T-helper 2 cell (primary cell): ENCODE measurements around the gene CDK5RAP2.

Experiments used
- DNase-seq, 5 experiments: peaks; one replicate each; pipeline versions ENCODE4 v3.0.0 to v3.0.0-alpha.2; 2012 to 2022

Gene CDK5RAP2

GRCh38 chr9:120377268-120378159 is 202.5 kb downstream of the CDK5RAP2 start:
- DNase-seq = no peak

DNA sequence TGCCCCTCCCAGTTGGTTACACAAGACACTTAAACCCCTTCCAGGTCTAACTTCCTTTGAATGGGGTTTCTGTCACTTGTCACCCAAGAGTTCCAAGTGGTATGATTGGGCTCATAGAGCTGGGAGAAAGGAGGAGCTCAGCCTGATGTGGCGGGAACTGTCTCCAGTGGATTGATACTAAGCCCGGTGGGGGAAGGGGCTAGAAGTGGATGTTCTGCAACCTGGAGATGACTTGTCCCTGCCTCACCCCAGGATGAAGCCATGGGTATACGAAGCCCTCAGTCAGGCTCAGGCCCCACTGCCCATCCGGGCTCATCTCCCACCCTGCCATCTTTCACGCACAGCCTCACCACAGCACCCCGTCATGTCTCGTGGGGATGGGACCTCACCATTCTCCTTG is 203.9 kb downstream of the CDK5RAP2 start:
- no peak for DNase-seq

GRCh38 chr9:120375316-120375715 is 204.7 kb downstream of the CDK5RAP2 start:
- DNase-seq = no peak

DNA sequence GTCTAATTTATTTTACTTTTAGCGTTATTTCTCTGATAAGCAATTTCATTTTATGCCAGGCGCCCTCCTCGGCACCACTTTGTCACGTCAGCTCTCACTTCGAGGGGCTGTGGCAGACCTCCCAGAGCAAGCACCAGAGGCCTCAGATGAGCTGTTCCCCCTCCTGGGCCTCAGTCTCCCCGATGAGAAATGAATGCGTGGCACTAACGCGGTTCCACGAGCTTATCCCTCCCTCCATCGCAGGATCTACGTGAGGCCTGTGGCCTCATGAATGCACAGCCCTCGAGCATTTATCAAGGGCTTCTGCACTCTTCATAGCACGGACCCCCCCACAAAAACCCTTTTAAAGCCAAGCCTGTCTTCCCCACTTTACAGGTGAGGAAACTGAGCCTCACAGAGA is 205.2 kb downstream of the CDK5RAP2 start:
- DNase-seq = no peak

- DNase-seq = no peak
Measured at GRCh38 chr9:120374239-120374638, 205.7 kb downstream of the CDK5RAP2 start.

DNA sequence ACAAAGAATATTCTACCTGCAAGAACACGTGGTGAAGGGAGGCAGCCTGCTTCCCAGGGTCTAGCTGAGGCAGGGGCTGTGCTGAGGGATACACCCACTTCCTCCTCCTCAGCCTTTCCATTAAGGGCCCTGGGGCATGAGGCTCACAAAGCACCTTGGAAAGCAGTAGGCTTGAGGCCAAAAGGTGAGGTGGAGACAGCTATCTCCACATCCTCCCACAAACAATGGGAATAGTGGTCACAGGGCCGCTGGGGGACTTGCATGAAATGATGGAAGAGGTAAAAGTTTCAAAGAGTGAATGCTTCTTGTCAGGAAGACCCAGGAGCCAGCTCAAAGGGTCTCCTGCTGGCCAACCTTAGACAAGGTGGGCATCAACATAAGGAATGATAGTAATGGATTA is 207.9 kb downstream of the CDK5RAP2 start:
- no peak for DNase-seq

DNA sequence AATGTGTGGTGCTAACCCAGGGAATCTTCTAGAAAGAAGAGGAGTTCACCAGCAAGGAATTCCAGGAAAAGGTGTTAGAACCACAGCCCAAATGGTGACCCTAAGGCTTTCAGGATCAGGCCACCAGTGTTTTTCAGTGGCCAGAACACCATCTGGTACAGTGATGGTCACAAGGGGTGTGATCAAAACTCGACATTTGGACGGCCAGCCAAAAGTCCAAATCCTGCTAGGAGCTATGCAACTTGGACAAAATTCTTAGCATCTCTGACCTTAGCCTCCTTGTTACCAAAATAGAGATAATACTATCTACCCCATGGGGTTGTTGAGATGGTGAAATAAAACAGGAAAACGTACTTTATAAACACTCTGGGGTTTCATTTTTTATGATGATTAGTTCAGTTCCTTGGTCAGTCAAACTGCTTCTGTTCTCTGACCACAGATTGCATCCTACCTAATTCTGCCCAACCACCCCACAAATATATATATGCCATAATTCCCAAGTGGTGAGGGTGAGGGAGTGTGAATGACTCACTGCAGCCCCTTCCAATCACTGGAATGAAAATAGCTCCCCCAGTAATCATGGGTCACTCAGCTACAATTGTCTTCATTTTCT is 210.3 kb downstream of the CDK5RAP2 start:
- DNase-seq = no peak

DNA sequence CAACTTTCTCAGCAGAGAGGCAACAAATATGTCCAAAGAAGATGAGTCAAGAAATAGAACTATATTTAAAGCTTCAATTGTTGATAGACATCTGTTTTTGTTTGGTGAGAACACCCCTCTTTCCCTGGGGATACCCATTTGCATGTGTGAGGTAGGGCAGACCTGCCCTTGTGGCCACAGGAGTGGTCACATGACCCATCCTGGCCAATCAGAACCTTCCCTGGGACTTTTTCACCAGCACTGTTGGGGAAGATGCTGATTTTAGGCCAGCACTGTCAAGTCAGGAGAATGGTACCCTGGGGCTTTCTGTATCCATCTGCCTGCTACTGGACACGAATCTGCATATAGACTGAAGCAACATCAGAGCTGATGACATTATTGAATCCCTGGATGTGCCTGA is 211.2 kb downstream of the CDK5RAP2 start:
- DNase-seq = no peak

DNA sequence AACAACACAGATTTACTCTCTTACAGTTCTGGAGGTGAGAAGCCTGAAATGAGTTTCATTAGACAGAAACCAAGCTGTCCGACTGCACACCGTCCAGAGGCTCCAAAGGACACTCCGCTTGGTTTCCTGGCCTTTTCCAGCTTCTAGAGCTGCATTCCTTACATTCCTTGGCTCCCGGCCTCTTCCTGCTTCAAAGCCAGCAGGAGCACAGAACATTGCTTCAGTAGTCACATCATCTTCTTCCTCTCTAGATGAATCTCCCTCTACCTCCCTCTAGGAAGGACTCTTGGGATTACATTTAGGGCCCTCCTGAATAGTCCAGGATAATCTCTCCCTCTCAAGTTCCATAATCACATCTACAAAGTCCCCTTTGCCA is 213.3 kb downstream of the CDK5RAP2 start:
- no peak for DNase-seq

DNA sequence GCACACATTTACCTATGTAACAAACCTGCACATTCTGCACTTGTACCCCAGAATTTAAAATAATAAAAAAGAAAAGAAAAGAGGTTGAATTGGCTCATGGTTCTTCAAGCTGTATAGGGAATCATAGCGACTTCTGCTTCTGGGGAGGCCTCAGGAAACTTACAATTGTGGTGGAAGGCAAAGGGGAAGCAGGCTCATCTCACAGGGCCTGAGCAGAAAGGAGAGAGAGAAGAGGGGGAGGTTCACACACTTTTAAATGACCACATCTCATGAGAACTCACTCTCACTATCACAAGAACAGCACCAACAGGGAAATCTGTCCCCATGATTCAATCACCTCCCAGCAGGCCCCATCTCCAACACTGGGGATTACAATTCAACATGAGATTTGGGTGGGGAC is 214.6 kb downstream of the CDK5RAP2 start:
- DNase-seq = no peak

DNA sequence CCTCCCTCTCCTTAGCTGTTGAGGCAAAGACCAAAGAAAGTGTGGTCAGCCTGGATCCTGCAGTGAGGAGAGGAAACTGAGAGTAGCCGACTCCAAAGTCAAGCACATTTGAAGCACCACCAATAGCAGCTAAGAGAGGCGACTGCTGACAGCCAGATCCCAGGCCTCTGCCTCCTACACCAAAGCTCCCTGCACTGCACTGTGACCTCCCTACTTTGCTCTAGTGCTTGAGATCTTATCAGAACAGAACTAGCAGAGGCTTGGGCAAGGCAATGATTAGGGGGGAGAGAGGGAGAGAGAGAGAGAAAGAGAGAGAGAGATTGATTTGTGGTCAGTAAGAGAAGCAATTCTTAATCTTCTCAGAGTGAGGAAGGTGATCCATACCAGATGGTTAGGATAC is 216.3 kb downstream of the CDK5RAP2 start:
- no peak for DNase-seq

DNA sequence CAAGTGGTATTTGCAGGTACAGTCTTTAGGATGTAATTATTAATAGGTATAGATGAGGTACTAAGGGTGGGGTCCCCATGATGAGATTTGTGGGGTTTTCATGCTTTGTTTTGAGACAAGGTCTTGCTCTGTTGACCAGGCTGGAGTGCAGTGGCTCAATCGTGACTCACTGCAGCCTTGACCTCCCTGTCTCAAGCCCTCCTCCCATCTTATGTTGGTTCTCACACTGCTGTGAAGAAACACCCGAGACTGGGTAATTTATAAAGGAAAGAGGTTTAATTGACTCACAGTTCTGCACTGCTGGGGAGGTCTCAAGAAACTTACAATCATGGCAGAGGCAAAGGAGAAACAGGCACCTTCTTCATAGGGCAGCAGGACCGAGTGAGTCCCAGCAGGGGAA is 217.5 kb downstream of the CDK5RAP2 start:
- no peak for DNase-seq

DNA sequence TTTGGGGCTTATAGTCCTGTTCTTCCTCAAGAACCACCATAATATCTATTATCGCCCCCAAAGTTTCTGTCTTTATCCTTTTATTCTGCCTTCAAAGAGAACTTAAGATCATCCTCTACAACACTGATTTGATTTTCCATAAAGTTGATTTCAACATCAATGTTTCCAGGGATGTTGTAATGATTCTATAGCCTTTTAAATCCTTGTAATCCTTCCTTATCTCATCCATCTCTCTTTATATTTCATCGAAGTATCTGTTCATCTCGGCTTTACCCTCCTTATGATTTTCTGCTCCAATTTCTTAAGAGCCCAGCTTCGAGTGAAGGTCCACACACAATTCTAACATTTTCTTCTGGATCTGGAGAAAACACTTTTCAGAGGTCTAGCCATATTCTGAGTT is 218.4 kb downstream of the CDK5RAP2 start:
- DNase-seq = no peak

DNA sequence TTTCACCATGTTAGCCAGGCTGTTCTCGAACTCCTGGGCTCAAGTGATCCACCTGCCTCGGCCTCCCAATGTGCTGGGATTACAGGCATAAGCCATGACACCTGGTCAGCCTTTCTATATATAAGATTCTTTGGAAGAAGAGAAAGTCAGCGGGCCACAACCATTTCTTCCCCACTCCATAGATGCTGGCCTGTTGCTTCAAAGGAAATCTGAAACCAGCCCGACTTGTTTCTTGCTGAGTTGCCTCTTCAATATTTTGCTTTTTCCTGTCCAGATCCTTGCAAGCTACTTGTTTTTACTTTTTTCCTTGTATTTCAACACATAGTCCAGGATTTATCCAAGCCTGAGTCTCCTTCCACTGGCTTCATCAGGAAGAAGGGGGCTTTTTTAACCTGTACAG is 219.5 kb downstream of the CDK5RAP2 start:
- no peak for DNase-seq

- no peak for DNase-seq
Measured at GRCh38 chr9:120360046-120360445, 219.9 kb downstream of the CDK5RAP2 start.

GRCh38 chr9:120358877-120359276 is 221.1 kb downstream of the CDK5RAP2 start:
- DNase-seq = no peak

GRCh38 chr9:120353506-120353905 is 226.5 kb downstream of the CDK5RAP2 start:
- DNase-seq = no peak

DNA sequence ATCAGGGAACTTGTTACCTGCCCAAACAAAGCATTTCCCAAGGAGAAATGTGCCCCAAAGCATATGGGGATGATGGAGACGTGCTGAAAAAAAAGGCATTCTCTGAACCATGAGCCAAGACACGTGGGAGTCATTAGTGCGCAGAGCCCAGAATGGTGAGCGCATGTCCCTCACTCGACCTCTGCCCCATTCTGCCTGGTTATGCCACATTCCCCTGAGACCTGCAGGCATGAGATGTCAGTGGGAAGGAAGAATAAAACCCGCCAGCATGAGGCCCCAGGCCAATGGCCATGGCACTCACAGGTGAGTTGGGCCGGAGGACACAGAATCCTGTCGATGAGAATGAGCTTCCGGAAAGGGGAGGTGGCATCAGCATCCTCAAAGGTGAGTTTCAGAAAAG is 228.9 kb downstream of the CDK5RAP2 start:
- DNase-seq = no peak

DNA sequence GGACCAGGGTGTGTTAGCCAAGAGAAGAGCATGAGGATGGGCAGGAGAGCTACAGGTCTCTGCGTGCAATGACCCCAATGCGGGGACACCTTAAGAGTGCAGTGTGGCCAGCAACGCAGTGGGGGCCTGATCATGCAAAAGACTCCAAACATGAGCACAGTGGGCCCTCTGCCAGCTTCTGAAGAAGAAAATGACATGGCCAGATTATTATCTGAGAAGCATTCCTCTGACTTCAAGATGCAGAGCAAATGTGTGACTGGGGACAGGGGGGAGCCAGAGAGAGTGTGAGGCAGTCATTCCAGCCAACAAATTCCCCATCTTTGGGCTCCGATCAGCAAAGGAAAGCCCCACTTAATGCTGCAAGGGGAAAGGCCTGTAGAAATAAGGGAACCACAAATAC is 229.4 kb downstream of the CDK5RAP2 start:
- DNase-seq = no peak

DNA sequence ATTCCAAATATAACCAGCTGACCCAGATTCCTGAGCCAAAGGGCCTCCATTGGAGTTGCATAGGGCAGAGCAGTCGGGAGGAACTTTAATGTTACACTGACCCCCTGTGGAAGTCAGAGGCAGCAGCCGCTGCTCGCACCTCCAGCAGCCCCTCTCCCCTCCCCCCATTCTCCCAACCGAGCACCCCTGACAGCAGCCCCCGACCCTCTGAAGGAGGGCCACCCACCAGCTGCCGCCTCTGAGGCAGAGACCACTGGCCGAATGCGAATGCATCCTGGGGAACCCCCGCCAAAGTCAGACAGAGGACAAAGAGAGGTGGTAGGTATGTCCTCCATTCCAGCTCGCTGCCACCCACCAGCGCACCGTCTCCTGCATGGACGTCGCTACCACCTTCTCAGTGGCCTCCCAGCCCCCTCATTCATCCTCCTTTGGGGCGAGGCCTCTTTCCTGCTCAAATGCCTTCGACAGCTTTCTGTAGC is 231.0 kb downstream of the CDK5RAP2 start:
- DNase-seq = no peak

- no peak for DNase-seq
Measured at GRCh38 chr9:120345379-120345778, 234.6 kb downstream of the CDK5RAP2 start.

- no peak for DNase-seq
Measured at GRCh38 chr9:120344230-120344629, 235.7 kb downstream of the CDK5RAP2 start.

GRCh38 chr9:120343416-120343815 is 236.6 kb downstream of the CDK5RAP2 start:
- DNase-seq = no peak
